G401 (cell line): ENCODE measurements around the gene LIN7B. TPM values are rescaled to one million over a fixed set of nuclear protein-coding genes. Genes with fewer than 3 reads are reported as not detected.

ENCODE experiments used
- DNase-seq: peaks from one replicate; pipeline ENCODE4 v3.0.0-alpha.2; 2015; ENCODE audit warnings: low spot score
- in situ Hi-C: cut with HindIII; loops from 2 replicates; pipeline ENCODE4 v1.10.0; 2016; ENCODE audit warnings: low sequenced_read_pairs, mixed read lengths
- total RNA-seq: library from RNA; depleted of rRNA; stranded (reverse); fragments of >200 nt; shearing (Covaris generic); gene quantifications from 2 replicates; pipeline ENCODE4 v1.2.3, GENCODE V29; 2014

The LIN7B gene
- total RNA-seq, 1 experiment from 2014 or later = 19.1 TPM

DNA sequence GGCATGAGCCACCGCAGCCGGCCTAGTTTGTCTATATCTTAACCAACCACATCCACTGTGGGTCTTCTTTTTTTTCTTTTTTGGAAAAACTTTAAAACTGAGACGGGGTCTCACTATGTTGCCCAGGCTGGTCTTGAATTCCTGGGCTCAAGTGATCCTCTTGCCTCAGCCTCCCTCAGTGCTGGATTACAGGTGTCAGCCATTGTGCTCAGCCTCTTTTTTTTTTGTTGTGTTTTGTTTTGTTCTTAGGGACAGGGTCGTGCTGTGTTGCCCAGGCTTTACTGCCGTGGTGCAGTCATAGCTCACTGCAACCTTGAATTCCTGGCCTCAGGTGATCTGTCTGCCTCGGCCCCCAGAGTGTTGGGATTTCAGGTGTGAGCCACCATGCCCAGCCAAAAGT, 21.5 kb upstream of the LIN7B start:
- DNase-seq = no peak
- in situ Hi-C loops = no loop called here

DNA sequence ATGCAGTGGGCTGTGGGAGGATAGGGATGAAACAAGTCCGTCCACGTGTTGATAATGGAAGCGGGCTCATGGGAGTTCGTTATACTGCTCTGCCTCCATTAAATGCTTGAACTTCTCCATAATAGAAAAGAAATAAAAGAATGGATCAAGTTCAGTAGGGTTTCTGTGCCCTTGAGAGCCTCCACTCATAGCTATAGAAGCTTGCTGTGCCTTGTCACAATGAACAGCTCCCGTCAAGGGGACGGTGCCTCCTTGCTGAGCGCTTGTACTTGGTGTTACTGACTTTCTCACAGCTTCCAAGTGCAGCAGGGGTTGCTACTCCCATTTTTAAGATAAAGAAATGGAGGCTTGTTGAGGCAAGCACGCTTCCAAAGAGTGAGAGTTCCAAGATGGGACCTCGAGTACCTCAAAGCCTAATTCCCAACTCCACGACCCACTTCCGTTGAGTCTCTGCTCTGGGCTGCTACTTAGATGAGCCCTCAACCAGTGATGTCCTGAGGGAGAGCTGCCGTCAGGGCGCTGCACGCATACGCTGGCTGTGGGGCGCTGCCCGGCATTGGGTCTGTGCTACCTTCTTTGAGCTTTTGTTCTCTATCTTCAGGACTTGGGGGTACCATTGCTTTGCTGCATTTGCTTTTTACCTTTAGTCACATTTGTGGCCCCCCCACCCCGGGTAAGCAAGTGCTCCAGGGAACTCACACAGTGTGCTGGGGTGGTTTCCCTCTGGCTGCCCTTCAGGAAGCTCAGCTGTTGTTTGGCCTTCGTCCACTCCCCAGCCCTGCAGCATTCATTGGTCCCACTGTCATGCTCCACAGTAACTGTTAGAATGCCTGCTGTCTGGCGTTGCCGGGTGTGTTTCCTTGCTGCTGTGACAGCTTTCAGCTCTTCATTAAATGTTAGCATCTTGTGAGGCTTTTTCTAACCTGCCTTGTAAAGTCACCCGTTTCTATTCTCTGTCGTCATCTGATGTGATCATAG, 19.4 kb upstream of the LIN7B start:
- in situ Hi-C loops = no loop called here
- DNase-seq = peak; percentile 59

DNA sequence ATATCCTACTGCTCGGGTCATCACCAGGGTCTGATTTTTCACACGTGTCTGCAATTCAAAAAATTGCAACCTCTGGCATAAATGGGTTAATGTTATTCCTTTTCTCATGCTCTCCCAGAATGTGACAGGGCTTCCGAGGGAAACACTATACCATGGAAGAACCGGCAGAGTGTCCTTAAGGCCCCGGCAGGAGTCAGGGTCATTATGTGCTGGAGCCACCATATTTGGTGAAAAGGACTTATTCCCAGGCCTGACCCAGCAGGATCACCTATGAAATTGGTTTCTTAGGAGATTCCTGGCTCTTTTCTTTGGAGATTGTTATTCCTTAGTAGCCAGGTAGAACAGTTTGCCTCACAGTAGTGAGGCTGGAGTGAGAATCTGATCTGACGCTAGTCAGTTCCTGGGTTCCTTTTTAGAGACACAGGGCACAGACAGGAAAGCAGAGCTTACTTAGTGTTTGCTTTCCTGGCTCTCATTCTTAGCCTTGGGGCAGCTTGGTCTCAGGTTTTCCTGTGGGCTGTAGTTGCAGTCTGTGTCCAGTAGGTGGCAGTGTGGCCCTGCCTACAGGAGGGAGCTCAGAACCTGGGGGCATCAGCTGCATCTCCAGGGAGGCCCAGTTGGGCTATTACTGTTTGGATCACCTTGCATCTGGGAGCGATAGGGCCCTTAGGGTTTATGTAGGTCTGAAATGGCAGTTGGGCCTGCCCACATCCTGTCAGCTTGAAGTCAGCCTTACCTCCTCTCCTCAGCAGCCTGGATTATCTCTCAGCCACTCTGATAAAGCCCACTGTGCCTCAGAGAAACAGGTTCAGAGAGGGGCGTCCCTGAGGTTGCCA, 16.5 kb upstream of the LIN7B start:
- in situ Hi-C loops = no loop called here

DNA sequence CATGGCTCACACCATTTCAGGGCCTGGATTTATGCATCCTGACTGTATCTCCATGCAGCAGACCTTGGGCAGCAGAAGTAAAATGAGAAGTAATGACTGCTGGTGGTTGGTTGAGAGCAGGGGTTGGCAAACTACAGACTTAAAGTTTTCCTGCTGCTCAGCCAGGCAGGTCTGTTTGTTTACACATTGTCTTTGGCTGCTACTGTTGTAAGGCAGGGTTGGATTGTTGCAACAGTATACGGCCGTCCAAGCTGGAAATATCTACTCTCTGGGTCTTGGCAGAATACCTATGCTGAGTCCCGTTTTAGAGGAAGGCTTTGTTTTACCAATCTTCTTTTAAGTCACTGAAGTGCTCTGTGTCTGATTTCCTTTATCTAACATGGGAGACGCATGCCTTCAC, 15.4 kb upstream of the LIN7B start:
- in situ Hi-C loops = no loop called here
- no peak for DNase-seq

More for the DNA sequence above, 16.5 kb upstream of the LIN7B start:
- DNase-seq = peak; percentile 82

- in situ Hi-C loops = no loop called here
Observed at GRCh38 chr19:49101160-49101559, 13.0 kb upstream of the LIN7B start.

GRCh38 chr19:49102303-49102702, 11.9 kb upstream of the LIN7B start:
- DNase-seq = no peak
- in situ Hi-C loops = no loop called here

More at GRCh38 chr19:49101160-49101559, 13.0 kb upstream of the LIN7B start:
- no peak for DNase-seq

DNA sequence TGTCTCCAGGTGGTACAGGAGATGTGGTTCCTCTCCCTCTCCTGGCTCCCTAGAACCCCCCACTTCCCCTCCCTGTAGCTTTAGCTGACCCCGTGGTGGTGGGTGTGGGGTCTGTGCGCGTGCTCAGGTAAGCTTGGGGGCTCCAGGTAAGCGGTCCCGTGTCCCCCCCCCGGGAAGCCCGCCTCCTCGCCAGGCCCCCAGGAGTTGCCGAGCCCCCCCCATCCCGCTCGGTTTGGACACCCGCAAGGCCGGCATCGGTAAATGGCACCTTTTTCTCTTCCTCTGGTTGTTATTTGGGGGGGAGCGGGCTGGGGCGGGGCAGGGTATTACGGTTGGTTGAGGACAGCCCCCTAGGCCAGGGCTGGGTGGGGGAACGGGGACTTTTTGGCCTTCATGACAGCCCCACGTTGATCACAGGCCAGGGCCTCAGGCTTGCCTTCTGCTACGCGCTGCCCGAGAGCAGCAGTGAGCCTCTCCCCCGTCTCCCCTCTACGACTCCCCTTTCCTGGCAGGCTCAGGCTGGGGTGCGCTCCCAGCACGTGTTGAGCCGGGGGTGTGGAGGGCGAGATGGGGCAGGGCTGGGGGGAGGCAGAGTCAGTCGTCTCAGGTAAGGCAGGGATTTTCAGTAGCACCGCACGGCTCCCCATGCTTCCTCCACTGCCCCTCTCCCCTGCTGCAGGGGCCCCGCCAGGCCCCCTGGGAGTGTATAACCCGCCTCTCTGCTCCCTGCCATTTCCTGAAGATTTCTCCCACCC, 10.7 kb upstream of the LIN7B start:
- no peak for DNase-seq
- in situ Hi-C loops = no loop called here

DNA sequence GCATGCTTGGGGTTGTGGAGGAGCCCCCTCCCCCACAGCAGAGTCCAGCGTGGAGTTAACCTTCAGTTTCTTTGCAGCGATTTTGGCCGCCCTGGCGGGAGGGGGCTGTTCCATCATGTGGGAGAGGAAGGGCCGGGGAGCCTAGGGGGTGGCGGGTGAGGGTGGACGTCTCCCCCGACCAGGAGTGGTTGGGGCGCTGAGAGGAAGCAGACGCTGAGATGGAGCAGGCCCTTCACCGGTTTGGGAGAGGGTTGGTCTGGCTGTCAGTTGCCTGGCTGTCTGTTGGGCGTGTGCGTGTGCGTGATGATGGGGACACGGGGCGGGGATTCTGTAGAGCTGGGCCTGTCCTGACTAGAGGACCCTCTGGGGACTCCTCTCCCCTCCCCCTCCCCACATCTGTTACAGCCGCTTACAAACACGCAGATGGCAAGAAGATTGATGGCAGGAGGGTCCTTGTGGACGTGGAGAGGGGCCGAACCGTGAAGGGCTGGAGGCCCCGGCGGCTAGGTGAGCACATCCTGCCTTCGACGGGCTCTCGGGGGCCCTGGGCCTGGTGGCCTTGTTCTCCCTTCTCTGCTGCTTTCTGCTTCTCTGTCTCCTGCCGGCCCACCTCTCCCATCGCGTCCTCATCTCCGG, 9.8 kb upstream of the LIN7B start:
- DNase-seq = no peak
- in situ Hi-C loops = no loop called here

DNA sequence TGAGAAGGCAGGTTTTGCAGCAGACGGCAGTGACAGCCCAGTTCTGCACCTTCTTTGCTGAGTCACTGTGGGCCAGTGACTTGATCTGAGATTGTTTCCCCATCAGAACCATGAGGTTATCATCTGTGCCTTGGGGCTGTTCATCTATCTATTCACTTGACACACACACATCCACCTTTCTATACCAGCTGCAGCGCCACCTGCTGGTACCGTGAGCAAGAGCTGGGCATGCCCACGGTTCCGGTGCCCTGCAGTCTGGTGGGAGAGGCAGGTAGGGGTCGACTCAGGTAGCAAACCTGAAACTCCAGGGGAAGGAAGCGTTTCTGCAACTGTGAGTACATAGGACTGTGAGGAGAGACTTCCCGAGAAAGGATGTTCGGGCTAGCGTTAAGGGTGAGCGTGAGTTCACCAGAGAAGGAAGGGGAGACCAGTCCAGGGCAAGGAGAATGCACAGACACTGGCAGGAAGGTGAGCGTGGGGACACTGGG, 7.5 kb upstream of the LIN7B start:
- in situ Hi-C loops = no loop called here
- peak; percentile 74 for DNase-seq

GRCh38 chr19:49107625-49108459, 6.3 kb upstream of the LIN7B start:
- in situ Hi-C loops = no loop called here
- no peak for DNase-seq

DNA sequence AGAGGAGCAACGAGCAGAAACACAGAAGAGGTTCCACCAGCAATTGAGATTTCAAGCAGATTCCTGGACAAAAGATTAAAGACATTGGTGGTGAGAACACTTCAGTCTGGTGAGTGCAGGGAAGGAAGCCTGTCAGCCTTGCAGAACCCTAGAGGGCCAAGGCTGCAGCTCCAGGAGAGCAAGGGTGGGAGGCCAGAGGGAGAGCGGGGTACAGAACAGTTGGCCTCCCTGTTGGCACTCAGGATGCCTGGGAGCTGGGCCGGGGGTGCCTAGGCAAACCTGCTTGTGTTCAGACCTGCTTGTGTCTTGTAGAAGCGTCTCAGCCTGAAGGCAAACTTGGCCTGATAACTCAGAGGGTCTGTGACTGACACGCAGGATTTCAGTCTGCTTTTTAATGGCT, 5.1 kb upstream of the LIN7B start:
- in situ Hi-C loops = no loop called here
- DNase-seq = no peak

- no peak for DNase-seq
- in situ Hi-C loops = no loop called here
Observed at GRCh38 chr19:49109569-49110233, 4.5 kb upstream of the LIN7B start.

GRCh38 chr19:49110567-49110966, 3.6 kb upstream of the LIN7B start:
- in situ Hi-C loops = no loop called here
- no peak for DNase-seq

GRCh38 chr19:49111218-49111998, 2.8 kb upstream of the LIN7B start:
- DNase-seq = no peak
- in situ Hi-C loops = no loop called here

DNA sequence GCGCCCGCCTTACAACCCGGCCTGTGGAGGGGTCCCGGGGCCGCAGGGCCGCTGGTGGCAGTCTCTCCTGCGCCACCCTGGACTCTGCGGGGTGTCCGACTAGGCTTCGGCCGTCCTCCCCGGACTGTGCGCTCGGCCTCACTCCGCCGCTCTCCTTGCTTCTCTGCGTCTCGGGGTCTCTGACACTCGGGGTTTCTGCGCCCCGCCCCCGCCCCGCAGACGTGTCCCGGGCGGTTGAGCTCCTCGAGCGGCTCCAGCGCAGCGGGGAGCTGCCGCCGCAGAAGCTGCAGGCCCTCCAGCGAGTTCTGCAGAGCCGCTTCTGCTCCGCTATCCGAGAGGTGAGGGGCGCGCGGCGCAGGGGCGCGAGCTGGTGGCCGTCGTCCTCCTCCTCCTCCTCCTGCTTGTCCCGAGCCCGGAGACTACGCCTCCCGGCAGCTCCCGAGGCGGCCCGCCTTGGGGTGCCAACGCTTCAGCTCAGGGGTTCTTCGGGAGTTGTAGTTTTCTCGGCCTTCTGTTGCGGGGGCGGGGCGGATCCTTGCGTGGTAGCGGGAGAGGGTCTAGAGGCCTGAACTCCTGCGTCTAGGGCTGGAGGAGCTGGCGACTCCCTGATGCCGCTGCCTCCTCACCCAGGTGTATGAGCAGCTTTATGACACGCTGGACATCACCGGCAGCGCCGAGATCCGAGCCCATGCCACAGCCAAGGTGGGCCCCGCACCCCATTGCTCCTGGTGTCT, 627 bp downstream of the LIN7B start:
- DNase-seq = peak; percentile 91
- in situ Hi-C loops = no loop called here

DNA sequence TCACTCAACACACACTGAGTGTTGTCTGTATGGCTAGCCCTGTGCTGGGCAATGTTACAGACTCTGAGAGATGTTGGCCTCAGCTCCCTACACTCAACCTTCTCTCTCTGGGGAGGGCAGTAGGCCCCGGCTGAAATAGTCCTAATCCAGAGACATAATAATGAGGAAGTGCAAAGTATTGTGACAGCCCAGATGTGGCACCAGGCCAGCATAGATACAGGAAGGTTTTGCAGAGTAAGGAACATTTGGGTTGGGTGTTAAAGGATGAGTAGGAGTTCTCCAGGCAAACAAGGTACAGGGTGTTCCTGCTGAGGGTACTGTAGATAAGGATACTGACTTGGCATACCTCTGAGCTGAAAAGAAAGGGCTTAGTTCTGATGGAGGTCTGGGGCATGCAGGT, 2.4 kb downstream of the LIN7B start:
- in situ Hi-C loops = no loop called here
- DNase-seq = no peak
